Activated CD4-positive, CD25-positive, alpha-beta regulatory T cell treated with anti-CD3 and anti-CD28 coated beads, Interleukin-2, amount 50 U/mL, for 24 hours (primary cell): Measurements from ENCODE around the gene ZFP36L1.

ENCODE experiments used
- ATAC-seq, 2 donors: fragments of 150-1000 bp; cut with Tn5 transposase; one replicate each; pipeline ENCODE4 v1.10.0; 2021; ENCODE audit warnings: mild to moderate bottlenecking in 1 of 2, moderate library complexity in 1 of 2

ZFP36L1 gene

GRCh38 chr14:68815298-68816182, 22.7 kb upstream of the ZFP36L1 start:
- peak in 1 of 2 donors; percentile 5 for ATAC-seq

- ATAC-seq = peak; percentile 22 to 25
These were observed 21.9 kb upstream of the ZFP36L1 start for GRCh38 chr14:68814539-68815297.

- no peak for ATAC-seq
These were observed 21.3 kb upstream of the ZFP36L1 start for GRCh38 chr14:68814238-68814538.

GRCh38 chr14:68813318-68813838, 20.5 kb upstream of the ZFP36L1 start:
- ATAC-seq = no peak

- no peak for ATAC-seq
These were observed 18.3 kb upstream of the ZFP36L1 start for GRCh38 chr14:68811171-68811570.

- ATAC-seq = peak; percentile 36 to 63
These were observed 17.6 kb upstream of the ZFP36L1 start for GRCh38 chr14:68810173-68811153.

- no peak for ATAC-seq
These were observed 16.7 kb upstream of the ZFP36L1 start for GRCh38 chr14:68809524-68809923.

GRCh38 chr14:68808696-68809480, 16.0 kb upstream of the ZFP36L1 start:
- no peak for ATAC-seq

- ATAC-seq = no peak
These were observed 15.1 kb upstream of the ZFP36L1 start for GRCh38 chr14:68807987-68808386.

GRCh38 chr14:68807148-68807600, 14.3 kb upstream of the ZFP36L1 start:
- peak in 1 of 2 donors; percentile 27 for ATAC-seq

GRCh38 chr14:68806526-68807147, 13.8 kb upstream of the ZFP36L1 start:
- peak; percentile 18 to 27 for ATAC-seq

GRCh38 chr14:68805414-68805813, 12.5 kb upstream of the ZFP36L1 start:
- ATAC-seq = no peak

GRCh38 chr14:68801631-68802030, 8.8 kb upstream of the ZFP36L1 start:
- no peak for ATAC-seq

- ATAC-seq = no peak
These were observed 8.1 kb upstream of the ZFP36L1 start for GRCh38 chr14:68800953-68801352.

- no peak for ATAC-seq
These were observed 7.5 kb upstream of the ZFP36L1 start for GRCh38 chr14:68800390-68800789.

GRCh38 chr14:68798621-68799020, 5.8 kb upstream of the ZFP36L1 start:
- ATAC-seq = peak in 1 of 2 donors; percentile 4

GRCh38 chr14:68797121-68797670, 4.3 kb upstream of the ZFP36L1 start:
- no peak for ATAC-seq

- ATAC-seq = no peak
These were observed 3.7 kb upstream of the ZFP36L1 start for GRCh38 chr14:68796418-68797101.

- ATAC-seq = peak; percentile 42 to 50
These were observed 2.9 kb upstream of the ZFP36L1 start for GRCh38 chr14:68795597-68796417.
